Measurements from ENCODE around the gene TAF15.

TAF15 gene

GRCh38 chr17:35808962-35809854, at the start of gene TAF15:
Gene TAF15, plus strand, starts transcription at chr17:35809484. Its CDS starts 86 bp downstream, at chr17:35809570.
- DNase-seq, result peak; percentile 94

- no peak for DNase-seq
These were observed 48.7 kb upstream of the TAF15 start, which contains the start of gene C17orf50 for GRCh38 chr17:35760587-35760986. Gene C17orf50, plus strand, starts transcription at chr17:35760887. Its CDS starts 55 bp downstream, at chr17:35760942.

GRCh38 chr17:35761601-35762000, 47.7 kb upstream of the TAF15 start:
- no peak for DNase-seq

- no peak for DNase-seq
These were observed 45.5 kb upstream of the TAF15 start for GRCh38 chr17:35763767-35764122.

GRCh38 chr17:35764123-35764991, 44.9 kb upstream of the TAF15 start:
- DNase-seq, result peak; percentile 91

GRCh38 chr17:35765086-35765710, 44.1 kb upstream of the TAF15 start:
- no peak for DNase-seq

- no peak for DNase-seq
These were observed 43.4 kb upstream of the TAF15 start for GRCh38 chr17:35765756-35766488.

GRCh38 chr17:35766489-35766877, 42.8 kb upstream of the TAF15 start:
- no peak for DNase-seq

- DNase-seq, result peak; percentile 53
These were observed 42.3 kb upstream of the TAF15 start for GRCh38 chr17:35766903-35767510.

- DNase-seq, result no peak
These were observed 40.5 kb upstream of the TAF15 start for GRCh38 chr17:35768797-35769196.

GRCh38 chr17:35769895-35770486, 39.3 kb upstream of the TAF15 start:
- DNase-seq, result no peak

- no peak for DNase-seq
These were observed 36.2 kb upstream of the TAF15 start for GRCh38 chr17:35773129-35773528.

- DNase-seq, result no peak
These were observed 35.4 kb upstream of the TAF15 start for GRCh38 chr17:35773679-35774425.

- DNase-seq, result no peak
These were observed 34.8 kb upstream of the TAF15 start for GRCh38 chr17:35774499-35774898.

- DNase-seq, result no peak
These were observed 34.2 kb upstream of the TAF15 start for GRCh38 chr17:35775039-35775438.

- DNase-seq, result no peak
These were observed 33.7 kb upstream of the TAF15 start for GRCh38 chr17:35775583-35775982.

GRCh38 chr17:35778641-35779196, 30.6 kb upstream of the TAF15 start:
- DNase-seq, result no peak

GRCh38 chr17:35780950-35781349, 28.3 kb upstream of the TAF15 start:
- no peak for DNase-seq

GRCh38 chr17:35784895-35785294, 24.4 kb upstream of the TAF15 start:
- no peak for DNase-seq

- no peak for DNase-seq
These were observed 22.3 kb upstream of the TAF15 start for GRCh38 chr17:35786941-35787432.

Measured in CD4-positive, alpha-beta T cell treated with Interleukin-17A for 4 hours (primary cell).